ENCODE data around the gene ABCF2. TPM values are rescaled to one million over a fixed set of nuclear protein-coding genes. Genes with fewer than 3 reads are reported as not detected.

The ABCF2 gene
- total RNA-seq, 1 donor from 2014 or later: 38.1 TPM

DNA sequence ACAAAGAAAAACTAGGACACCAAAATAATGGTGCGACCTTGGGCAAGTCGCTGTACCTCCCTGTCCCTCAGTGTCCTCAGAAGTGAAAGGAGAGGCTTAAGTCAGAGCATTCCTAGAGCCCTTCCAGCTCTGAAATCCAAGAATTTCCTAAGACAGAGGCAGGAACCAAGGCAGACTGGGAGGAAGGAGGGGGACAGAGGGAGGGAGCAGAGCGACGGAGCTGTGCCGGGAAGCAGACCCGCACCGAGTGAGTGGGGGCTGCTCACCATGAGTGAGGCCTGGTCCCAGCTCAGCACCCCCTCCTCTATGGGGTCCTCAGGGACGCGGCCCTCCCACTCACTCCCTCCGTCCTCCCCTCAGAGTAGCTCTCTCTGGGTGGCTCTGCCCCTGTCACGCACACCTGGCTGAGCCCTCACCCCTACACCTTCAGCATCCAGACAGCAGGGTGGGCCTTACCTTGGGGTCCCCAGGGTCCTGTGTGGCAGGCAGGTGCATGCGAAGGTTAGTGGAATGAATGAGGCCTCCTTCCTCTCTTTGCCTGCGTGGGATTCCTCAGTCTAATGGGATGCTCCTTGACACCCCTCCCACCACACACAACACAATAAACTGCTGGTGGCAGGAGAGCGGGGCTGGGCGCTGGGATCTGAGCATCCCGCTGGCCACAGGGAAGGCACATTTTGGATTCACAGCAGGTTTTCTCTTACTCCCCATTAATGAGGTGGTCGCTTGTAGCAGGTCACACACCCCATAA, 26.1 kb upstream of the ABCF2 start:
- DNase-seq (ENCODE audit: low spot score): no peak

GRCh38 chr7:151252561-151252835, 25.5 kb upstream of the ABCF2 start:
- no peak for DNase-seq (ENCODE audit: low spot score)

GRCh38 chr7:151251689-151252560, 24.9 kb upstream of the ABCF2 start:
- DNase-seq (ENCODE audit: low spot score): no peak

GRCh38 chr7:151251328-151251688, 24.3 kb upstream of the ABCF2 start:
- DNase-seq (ENCODE audit: low spot score): no peak

GRCh38 chr7:151250181-151251132, 23.5 kb upstream of the ABCF2 start:
- DNase-seq (ENCODE audit: low spot score): no peak

- DNase-seq (ENCODE audit: low spot score): no peak
Observed at GRCh38 chr7:151249732-151250072, 22.7 kb upstream of the ABCF2 start.

GRCh38 chr7:151249034-151249731, 22.2 kb upstream of the ABCF2 start:
- no peak for DNase-seq (ENCODE audit: low spot score)

DNA sequence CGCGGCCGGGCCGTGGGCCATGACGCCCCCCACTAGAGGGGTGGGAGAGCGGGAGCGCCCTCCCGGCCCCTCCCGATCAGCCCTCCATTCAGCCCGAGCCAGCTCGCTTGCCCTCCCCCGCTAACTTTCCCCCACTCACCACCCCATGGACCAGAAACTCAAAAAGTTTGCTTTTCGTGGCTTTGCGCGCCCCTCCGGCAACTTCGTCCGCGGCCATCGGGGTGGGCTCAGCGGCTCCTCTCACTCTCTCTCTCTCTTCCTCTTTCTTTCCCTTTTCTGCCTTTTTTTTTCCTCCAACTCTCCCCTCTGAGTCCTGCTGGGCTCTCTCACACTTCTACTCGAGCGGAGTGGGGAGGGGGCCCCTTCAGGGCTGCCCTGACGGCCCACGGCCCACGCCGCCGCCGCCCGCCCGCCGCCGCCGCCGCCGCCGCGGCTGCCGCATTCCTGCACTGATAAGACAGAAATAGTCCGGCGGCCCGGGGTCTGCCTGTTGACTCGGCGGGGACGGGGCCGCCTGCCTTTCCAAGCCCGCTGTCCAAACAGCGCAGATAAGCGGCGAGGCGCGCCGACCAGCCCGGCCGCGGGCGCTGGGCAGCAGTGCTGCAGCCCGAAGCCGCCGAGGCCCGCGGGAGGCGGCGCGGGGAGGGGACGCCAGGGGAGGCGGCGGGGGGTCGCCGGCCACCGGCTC, 21.5 kb upstream of the ABCF2 start, which contains the start of gene SMARCD3:
Gene SMARCD3 (minus strand): TSS at position 349 of the 688 bp plus-strand sequence. CDS start 132 bp downstream, at position 217.
- no peak for DNase-seq (ENCODE audit: low spot score)

DNA sequence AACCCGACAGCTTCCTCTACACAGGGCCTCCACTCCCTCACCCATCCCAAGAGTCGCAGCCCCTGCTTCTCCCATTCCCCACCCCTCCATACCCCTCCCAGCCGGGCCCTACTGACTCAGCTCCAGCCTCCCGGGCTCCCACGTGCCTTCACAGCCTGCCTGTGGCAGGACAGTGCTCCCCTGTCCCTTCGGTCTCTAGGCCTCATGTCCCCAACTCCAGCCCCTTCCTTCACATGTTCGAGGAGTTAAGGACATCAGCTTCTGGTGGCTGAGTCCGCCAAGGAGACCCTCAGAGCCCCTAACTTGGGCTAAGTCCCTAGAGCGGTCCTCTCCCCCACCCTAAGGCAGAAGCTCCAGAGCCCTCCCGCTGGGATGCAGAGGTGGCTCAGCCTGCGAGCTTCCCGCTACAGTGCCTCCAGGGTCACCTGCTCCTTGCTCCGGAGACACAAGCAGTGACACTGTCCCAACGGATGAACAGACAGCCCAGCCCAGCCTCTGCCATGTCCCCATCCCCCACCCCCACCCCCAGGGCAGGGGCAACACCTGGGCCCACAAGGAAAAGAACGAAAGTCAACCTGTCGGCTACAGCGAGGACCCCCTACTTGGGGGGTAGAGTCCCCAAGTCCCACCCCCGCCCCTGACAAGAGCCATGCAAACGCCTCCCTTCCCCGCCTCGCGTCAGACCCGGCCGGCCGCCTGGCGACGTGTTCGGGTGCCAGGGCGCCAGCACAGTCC, 20.8 kb upstream of the ABCF2 start:
- no peak for DNase-seq (ENCODE audit: low spot score)

DNA sequence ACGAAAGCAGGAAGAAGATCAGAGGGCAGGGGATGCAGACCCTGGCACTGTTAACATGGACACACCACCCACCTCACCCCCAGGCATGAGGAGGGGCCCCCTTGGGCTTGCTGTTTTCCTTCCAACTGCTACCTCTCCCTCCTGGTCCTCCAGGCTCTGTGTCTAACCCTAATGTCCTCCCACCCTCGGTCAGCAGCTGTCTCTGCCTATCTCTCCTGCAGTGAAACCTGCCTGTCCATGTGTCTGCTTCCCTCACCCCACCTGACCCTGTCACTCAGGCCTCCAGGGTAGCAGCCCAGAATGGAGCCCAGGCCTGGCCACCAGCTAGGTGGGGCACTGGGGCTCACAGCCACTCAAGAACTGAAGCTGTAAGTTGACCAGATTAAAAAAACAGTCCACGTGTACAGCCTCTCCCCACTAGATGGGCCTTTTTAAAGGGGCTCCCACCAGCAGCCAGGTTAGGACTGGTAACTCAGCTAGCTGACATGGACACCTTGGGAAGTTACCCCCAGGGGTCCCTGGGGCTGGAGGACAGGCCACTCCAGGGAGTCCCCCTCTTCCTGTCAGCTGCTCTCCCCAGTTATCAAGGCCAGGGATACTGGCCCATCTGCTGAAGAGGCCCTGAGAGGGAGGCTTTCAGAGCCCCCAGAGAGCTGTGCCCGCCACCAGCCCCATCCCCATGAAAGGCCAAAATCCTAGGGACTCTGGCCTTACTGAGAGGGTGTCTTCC, 20.0 kb upstream of the ABCF2 start:
- no peak for DNase-seq (ENCODE audit: low spot score)

DNA sequence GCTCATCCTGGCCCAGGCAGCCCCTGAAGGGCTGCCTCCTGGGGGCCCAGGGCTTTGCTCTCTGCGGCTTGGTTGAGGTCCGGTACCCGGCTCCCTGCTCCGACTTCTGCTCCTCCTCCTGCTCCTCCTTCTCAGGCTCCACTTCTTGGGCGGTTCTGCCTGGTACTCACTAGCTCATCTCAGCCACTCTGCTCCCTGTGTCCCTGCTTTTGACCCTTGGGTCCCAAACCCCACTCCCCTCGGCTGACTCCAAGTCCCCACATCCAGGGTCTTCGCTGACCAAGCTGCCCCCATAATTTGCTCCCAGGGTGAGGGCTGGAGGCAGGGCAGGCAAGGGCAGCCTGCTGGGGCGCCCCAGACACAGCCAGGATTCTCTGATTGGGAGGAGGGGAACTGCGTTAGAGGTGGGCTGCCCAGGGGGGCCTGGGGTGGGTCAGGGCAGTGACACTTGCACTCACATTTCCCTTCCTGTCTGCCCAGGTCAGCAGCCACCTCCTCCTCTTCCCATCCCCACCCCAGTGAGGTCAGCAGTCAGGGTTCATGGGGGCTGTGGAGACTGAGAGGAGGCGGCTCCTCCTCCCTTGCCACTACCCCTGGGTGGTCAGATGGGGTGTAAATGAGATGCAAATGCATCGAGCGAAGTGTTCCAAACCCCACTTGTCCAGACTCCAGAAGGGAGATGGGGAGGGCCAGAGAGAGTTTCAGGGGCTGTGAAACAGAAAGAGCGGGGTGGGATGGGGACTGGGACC, 19.3 kb upstream of the ABCF2 start:
- no peak for DNase-seq (ENCODE audit: low spot score)

DNA sequence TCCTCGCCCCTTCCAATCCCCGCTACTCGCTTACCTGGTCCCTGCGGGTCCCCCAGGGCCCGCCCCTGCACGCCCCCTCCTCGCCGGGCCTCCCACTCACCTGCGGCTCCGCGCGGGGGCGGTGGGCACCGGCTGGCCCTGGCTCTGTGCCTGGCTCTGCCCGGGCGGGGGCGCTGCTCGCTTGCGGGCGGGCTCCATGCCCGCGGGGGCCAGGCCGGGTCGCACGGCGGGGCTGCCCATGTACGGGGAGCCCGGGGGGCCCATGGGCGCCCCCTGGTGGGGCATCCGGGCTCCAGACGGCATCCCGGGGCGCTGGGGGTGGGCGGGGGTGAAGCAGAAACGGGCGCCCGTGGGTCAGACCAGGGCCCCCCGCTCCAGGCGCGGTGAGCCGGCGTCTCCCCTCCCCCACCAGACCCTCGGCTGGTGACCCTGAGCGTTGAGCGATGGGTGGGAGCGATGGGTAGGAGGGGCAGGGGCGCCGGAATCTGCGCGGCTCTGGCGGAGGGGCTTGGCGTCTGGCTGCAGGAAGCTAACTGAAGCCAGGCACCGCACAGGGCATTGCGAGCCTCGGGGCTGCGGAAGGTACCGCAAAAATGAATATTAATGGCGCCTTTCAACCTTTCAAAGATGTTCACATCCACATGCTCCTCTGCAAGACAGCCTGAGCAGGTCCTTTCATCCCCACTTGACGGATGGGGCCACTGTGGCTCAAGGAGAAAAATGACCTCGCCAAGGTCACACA, 18.5 kb upstream of the ABCF2 start:
- DNase-seq (ENCODE audit: low spot score): no peak

DNA sequence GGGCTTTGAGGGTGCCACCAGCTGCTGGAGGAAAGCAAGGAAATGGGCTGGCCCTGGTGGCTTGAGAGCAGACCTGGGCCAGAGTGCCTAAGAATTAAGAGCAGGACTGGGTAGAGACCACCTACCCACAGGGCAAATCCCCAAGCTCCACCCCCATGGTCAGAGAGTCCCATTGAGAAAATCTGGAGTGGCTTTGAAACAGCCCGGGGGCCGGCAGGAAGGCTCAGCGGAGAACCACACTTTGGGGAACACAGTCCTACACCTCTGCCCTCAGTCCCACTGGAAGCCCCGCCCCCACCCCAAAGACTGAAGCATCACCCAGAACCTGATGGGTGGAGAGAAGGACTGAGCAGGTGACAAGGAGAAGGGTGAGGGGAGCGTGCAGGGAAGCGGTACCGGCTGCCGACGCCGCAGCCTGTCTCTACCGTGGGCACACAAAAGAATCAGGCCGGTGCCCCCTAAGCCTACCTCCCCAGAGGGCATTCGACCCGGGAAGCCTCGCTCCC, 17.9 kb upstream of the ABCF2 start:
- DNase-seq (ENCODE audit: low spot score): no peak

DNA sequence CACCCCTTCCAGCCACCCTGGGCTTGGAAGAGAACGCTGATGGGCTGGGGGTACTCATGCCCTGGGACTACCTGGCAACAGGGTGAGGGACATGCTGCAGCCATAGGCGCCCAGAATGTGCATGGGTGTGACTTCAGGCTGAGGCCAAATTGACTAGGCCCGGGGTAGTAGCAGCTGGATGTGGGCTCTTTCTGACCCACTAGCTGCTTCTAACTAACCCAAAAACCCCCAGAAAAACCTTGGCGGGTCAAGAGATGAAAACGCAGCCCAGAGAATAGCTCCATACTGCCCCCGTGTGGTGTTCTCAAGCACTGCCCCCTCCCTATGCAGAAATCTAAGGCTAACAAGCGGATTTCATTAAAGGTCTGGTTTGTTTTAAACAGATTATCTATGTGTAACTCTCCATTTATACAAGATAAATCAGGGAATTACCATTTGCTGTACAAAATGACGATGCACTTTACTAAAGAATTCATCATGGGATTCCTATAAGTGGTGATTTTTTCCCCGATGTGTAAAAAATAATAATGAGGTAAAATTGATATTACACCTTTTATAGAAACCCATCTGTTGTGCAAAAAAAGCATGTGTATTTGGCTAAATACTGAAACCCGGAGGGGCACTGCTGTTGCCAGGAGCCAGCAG, 17.3 kb upstream of the ABCF2 start:
- DNase-seq (ENCODE audit: low spot score): no peak

DNA sequence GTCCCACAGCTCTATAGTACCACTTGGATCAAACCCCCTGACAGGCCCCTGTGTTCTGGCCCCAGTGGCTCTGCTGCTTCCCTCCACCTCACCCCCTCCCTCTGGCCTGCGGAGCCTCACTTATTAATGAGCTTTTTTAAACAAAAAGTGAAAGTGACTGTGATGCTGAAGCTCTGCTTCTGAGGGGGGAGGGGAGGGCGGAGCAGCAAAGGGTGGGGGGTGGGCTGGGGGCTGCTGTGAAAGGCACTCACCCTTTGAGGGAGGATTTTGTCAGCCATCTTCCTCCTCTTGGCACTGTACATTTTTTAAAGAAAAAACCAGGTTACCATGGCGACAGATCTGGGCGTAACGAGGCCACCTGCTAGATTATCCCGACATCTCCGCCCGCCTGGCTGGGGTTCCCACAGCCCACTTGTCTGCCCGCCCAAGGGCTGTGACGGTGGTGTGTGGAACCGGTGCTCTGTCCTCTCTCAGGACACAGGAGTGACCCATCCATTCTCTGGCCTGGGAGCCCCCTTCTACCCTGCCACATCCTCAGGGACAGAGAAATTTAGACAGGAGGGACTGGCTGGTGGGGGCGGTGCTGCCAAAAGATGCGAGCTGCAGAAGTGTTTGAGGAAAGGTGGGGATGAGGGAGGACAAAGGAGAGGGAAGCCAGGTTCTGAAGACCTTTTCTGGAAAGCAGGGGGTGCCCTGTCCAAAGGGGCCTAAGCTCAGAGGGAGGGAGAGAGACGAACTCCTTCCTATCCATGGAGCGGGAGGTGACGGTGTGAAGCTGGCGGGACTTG, 16.6 kb upstream of the ABCF2 start:
- no peak for DNase-seq (ENCODE audit: low spot score)

DNA sequence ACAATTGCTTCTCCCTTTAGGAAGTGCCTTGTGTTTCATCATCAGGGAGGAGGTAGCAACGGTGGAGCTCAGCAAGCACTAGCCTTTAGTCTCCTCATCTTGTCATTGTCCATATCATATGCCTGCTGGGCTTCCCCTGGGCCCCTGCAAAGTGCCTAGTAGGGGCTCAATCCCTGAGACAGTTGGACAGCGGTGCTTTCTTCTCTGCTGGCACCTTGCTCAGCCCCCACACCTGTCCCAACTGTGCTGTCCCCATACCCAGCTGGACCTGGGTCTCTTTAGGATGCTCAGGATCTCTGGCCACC, 16.0 kb upstream of the ABCF2 start:
- DNase-seq (ENCODE audit: low spot score): no peak

Measured in mesenteric fat pad (tissue), 1 donor.